CD4-positive, alpha-beta memory T cell (primary cell): ENCODE measurements around the gene IL4. TPM values are rescaled to one million over a fixed set of nuclear protein-coding genes. Genes with fewer than 3 reads are reported as not detected.

Experiments
- CTCF ChIA-PET: fragments of 350-600 bp; sonication (Branson Sonifier 250); formaldehyde crosslinking; loops from one replicate; lab custom pipeline; 2021; ENCODE audit warnings: inconsistent platforms; ENCODE audit not compliant: partially characterized antibody; lab: Charles Lee
- POLR2A ChIA-PET: fragments of 350-600 bp; sonication (Branson Sonifier 250); formaldehyde crosslinking; loops from one replicate; lab custom pipeline; 2021; ENCODE audit not compliant: partially characterized antibody; lab: Charles Lee
- DNase-seq, 5 donors: peaks; one replicate each; pipeline versions ENCODE4 v3.0.0 to v3.0.0-alpha.2; 2020 to 2022; ENCODE audit warnings: mixed read lengths in 1 of 5
- H3K27ac ChIP-seq: one replicate; pipeline ENCODE4 v1.7.0; 2013; ENCODE audit warnings: low read depth, low read length
- H3K27me3 ChIP-seq: 2 replicates; pipeline ENCODE4 v1.7.0; 2013; ENCODE audit warnings: mild to moderate bottlenecking, low read length, moderate library complexity; ENCODE audit not compliant: insufficient read depth
- H3K36me3 ChIP-seq: 2 replicates; pipeline ENCODE4 v1.7.0; 2013; ENCODE audit warnings: mild to moderate bottlenecking, low read length, moderate library complexity; ENCODE audit not compliant: insufficient read depth
- H3K4me1 ChIP-seq: 2 replicates; pipeline ENCODE4 v1.7.0; 2013; ENCODE audit warnings: mild to moderate bottlenecking, low read length, moderate library complexity; ENCODE audit not compliant: insufficient read depth
- H3K4me3 ChIP-seq, 2 donors: one replicate each; pipeline ENCODE4 v1.7.0; 2013; ENCODE audit warnings: low read length in 2 of 2, mild to moderate bottlenecking in 1 of 2
- H3K9me3 ChIP-seq, 2 donors: one replicate each; pipeline ENCODE4 v1.7.0; 2013; ENCODE audit warnings: low read length in 2 of 2, control low read depth in 1 of 2; ENCODE audit not compliant: control insufficient read depth in 1 of 2
- H3K27ac Mint-ChIP-seq, 7 donors: one replicate each; pipeline ENCODE4 v1.8.0; 2020 to 2021; ENCODE audit warnings: mixed read lengths in 7 of 7, mild to moderate bottlenecking in 6 of 7, inconsistent platforms in 3 of 7, moderate library complexity in 3 of 7
- H3K27me3 Mint-ChIP-seq, 2 donors: one replicate each; pipeline ENCODE4 v1.8.0; 2020 to 2021; ENCODE audit warnings: mixed read lengths in 2 of 2
- H3K36me3 Mint-ChIP-seq, 2 donors: one replicate each; pipeline ENCODE4 v1.8.0; 2020 to 2021; ENCODE audit warnings: mixed read lengths in 2 of 2, inconsistent platforms in 1 of 2, mild to moderate bottlenecking in 1 of 2
- H3K4me1 Mint-ChIP-seq, 4 donors: one replicate each; pipeline ENCODE4 v1.8.0; 2020 to 2021; ENCODE audit warnings: mixed read lengths in 4 of 4, mild to moderate bottlenecking in 1 of 4
- H3K4me3 Mint-ChIP-seq, 8 donors: one replicate each; pipeline ENCODE4 v1.8.0; 2020 to 2021; ENCODE audit warnings: mixed read lengths in 8 of 8, mild to moderate bottlenecking in 7 of 8, moderate library complexity in 6 of 8, inconsistent platforms in 3 of 8
- H3K9me3 Mint-ChIP-seq, 8 donors: one replicate each; pipeline ENCODE4 v1.8.0; 2020 to 2021; ENCODE audit warnings: mixed read lengths in 8 of 8, mild to moderate bottlenecking in 5 of 8, inconsistent platforms in 3 of 8, moderate library complexity in 1 of 8
- intact Hi-C: fragments of 100-400 bp; cut with micrococcal nuclease; formaldehyde crosslinking; loops from one replicate; pipeline ENCODE4 v1.15.1; 2023
- polyA plus RNA-seq, 2 donors: library from polyadenylated mRNA; unstranded; fragments of 300-500 nt; fragmentation: Illumina TruSeq; gene quantifications; one replicate each; pipeline ENCODE4 v1.2.3, GENCODE V29; 2021
- total RNA-seq, 2 experiments: library from RNA; stranded (reverse); gene quantifications; one replicate each; pipeline ENCODE4 v1.2.3, GENCODE V29; 2021

Gene IL4
- total and polyA plus RNA-seq, 4 experiments from 2014 or later = not detected

DNA sequence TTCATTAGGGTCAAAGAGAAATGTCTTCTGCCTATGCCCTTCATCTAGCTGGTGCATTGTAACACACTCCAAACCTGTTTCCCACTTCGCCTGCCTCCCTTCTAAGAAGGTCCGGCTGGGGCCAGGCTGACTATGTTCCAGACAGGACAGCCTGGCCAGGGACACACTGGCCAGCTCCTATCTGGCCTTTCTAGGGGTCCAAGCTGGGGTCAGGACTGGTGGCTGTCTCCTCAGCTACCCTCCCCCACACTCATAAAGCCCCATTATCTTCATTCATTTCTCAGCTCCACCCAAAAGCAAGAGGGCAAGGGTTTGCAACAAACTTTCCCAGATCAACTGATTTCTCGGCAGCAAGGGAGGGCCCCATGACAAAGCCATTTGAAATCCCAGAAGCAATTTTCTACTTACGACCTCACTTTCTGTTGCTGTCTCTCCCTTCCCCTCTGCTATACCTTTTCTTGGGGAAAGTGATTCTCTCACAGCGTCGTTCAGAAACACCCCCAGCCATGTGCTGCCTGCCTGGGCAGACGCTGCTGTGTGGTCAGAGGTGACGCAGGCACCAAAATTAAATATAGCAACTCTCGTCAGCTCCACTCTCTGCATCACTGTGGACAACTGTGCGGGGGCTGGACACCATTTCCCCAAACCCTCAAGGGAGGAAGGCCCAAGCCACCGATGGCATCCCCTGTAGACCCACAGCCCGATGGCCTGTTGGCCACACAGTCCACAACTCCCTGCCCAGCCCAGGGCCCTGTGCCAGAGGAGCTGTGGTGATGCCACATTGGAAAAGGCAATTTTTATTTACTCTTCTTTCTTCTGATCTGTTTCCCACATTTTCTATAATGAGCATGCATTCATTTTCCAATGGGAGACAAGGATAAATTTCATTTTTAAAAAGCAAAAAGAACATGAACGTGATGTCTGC lies 9.8 kb upstream of the IL4 start:
- Histone ChIP-seq H3K36me3 (no peaks in the 10 kb centered on the region), H3K4me1 (peaks cover 22% of the 10 kb centered on the region), H3K27ac (peak overlapping the region; percentile 29), H3K27me3 (no peaks in the 10 kb centered on the region), H3K4me3 (no peak overlapping the region), H3K9me3 (no peaks in the 10 kb centered on the region)
- DNase-seq = peak in 1 of 5 donors; percentile 9
- H3K9me3 Mint-ChIP-seq = no peaks in the 10 kb centered on the region
- ChIA-PET CTCF (no interaction called here), POLR2A (interaction anchor here (2.4 kb wide), 1 partner anchor 11 kb away, joined by 8 read pairs; no protein-coding TSS in a partner anchor)
- H3K27ac Mint-ChIP-seq = peak overlapping the region; percentile 19 to 92 (median 60)
- intact Hi-C loops = no loop called here
- peaks cover 0 to 2% of the 10 kb centered on the region in 2 donors for H3K27me3 Mint-ChIP-seq
- no peaks in the 10 kb centered on the region for H3K36me3 Mint-ChIP-seq
- H3K4me3 Mint-ChIP-seq = peak overlapping the region in 2 of 8 donors; percentile 4 to 10
- H3K4me1 Mint-ChIP-seq = peaks cover 11 to 19% (median 15%) of the 10 kb centered on the region in 4 donors

DNA sequence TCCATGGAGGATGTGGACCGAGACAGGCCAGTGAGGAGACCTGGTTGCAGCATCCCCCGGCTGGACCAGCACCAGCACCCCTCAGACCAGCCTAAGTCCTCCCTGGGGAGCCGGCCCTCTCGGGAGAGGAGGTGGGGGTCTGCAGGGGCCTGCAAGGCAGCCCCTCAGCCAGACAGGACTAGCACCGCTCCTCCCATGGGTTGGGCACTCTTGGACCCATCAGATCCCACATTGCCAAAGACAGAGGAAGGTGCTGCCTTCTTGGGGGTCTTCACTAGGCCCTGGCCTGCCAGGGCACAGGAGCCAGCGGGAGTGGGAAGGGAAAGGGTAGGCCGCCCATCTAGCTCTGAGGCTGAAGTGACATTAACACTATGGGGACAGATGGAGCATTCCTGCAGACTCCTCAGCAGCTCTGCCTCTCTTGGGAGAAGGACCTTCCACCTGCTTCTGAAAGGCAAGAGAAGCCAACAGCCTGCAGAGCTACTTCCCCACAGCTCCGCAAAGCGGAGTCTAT lies 9.0 kb upstream of the IL4 start:
- peak overlapping the region in 1 of 7 donors; percentile 28 for H3K27ac Mint-ChIP-seq
- ChIA-PET POLR2A (no interaction called here), CTCF (no interaction called here)
- no peak for DNase-seq
- Histone ChIP-seq H3K27me3 (no peaks in the 10 kb centered on the region), H3K36me3 (no peaks in the 10 kb centered on the region), H3K9me3 (no peaks in the 10 kb centered on the region), H3K4me3 (no peak overlapping the region), H3K27ac (no peak overlapping the region), H3K4me1 (peaks cover 22% of the 10 kb centered on the region)
- H3K27me3 Mint-ChIP-seq = peaks cover 0 to 2% of the 10 kb centered on the region in 2 donors
- H3K9me3 Mint-ChIP-seq = no peaks in the 10 kb centered on the region
- H3K4me1 Mint-ChIP-seq = peaks cover 11 to 19% (median 15%) of the 10 kb centered on the region in 4 donors
- intact Hi-C loops = no loop called here
- no peak overlapping the region for H3K4me3 Mint-ChIP-seq
- no peaks in the 10 kb centered on the region for H3K36me3 Mint-ChIP-seq

DNA sequence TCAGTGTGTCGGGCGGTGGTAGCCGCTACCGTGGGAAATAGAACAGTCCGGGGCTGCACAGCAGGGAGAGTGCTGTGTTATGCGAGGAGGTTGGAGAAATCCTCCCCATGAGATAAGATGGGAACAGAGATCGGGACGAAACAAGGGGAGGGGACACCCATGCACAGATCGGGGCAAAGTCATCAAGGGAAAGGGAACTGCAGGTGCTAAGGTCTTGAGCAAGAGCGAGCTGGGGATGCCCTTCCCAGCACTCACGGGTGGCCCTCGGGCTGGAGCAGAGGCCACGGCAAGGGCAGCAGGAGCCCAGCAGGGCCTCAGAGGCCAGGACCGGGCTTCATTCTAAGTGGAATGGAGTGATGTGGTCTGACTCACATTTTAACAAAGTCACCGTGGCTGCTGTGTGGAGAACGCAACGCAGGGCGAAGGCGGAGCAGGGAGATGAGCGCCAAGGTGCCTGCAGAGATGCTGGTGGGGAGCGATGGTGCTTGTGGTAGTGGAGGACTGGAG lies 8.2 kb upstream of the IL4 start:
- Mint-ChIP-seq H3K9me3 (no peaks in the 10 kb centered on the region), H3K27ac (peak overlapping the region in 1 of 7 donors; percentile 60), H3K27me3 (peaks cover 1 to 2% of the 10 kb centered on the region in 2 donors), H3K36me3 (no peaks in the 10 kb centered on the region), H3K4me1 (peaks cover 11 to 19% (median 15%) of the 10 kb centered on the region in 4 donors), H3K4me3 (no peak overlapping the region)
- Histone ChIP-seq H3K4me1 (peaks cover 22% of the 10 kb centered on the region), H3K27ac (no peak overlapping the region), H3K4me3 (no peak overlapping the region), H3K36me3 (no peaks in the 10 kb centered on the region), H3K9me3 (no peaks in the 10 kb centered on the region), H3K27me3 (no peaks in the 10 kb centered on the region)
- POLR2A ChIA-PET = no interaction called here
- DNase-seq = no peak
- CTCF ChIA-PET = no interaction called here
- intact Hi-C loops = no loop called here

DNA sequence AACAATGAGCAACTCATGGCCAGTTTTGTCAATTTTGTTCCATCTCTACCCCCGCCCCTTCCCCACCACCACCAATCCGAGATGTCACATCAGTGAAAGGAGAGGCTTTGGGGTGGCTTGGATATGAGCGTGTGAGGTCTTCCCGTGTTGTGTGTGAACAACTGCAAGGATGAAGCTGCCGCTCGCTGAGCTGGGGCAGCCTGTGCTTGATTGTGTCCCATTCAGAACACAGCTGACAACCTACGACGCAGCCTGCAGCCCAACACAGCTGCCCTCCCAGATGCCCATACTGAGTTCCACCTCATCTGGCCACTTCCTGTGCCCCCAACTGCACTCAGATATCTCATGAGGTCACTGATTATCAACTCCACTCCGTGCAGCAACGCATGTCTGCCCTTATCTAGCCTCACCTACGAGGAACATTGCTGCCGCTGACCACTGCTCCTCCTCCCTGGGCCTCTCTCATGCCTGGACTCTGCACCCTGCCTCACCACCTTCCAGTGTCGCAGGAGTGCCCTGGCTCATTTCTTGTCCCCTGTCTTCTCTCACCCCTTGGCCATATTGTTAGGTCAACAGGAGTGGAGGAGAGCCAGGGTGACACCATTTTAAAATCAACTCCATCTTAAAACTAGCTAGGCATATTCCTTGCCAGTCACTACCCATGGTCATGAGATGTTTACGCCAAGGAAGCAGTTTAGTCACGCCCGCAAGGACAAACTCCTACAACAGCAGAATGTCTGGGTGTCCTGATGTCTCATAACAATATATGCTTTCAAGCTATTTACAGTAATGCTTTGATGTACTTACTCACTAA lies 7.3 kb upstream of the IL4 start:
- Histone ChIP-seq H3K27ac (no peak overlapping the region), H3K4me3 (no peak overlapping the region), H3K27me3 (no peaks in the 10 kb centered on the region), H3K4me1 (peaks cover 22% of the 10 kb centered on the region), H3K9me3 (no peaks in the 10 kb centered on the region), H3K36me3 (no peaks in the 10 kb centered on the region)
- Mint-ChIP-seq H3K4me1 (peaks cover 11 to 19% (median 15%) of the 10 kb centered on the region in 4 donors), H3K27ac (peak overlapping the region in 1 of 7 donors; percentile 68), H3K9me3 (no peaks in the 10 kb centered on the region), H3K27me3 (peaks cover 1 to 2% of the 10 kb centered on the region in 2 donors), H3K4me3 (no peak overlapping the region), H3K36me3 (no peaks in the 10 kb centered on the region)
- POLR2A ChIA-PET = no interaction called here
- CTCF ChIA-PET = no interaction called here
- intact Hi-C loops = no loop called here
- DNase-seq = no peak

DNA sequence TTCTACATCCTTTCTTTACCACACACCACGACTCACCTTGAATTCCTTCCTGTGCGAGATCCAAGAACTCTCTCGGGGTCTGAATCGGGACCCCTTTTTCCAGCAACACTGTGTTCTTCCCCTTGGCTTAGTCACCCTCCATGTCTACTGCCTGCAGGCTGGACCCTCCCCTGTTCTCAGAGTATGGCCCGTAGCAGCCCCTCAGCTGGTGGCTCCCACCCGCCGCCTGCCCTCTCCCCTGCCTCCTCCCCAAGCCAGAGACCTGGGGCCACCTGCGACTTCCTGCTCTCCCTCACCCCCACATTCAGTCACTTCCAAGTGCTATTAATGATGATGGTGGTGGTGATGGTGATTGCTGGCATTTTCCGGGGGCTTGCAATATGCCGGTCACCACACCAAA lies 6.5 kb upstream of the IL4 start:
- H3K27me3 Mint-ChIP-seq = peaks cover 1 to 2% of the 10 kb centered on the region in 2 donors
- CTCF ChIA-PET = no interaction called here
- H3K27ac ChIP-seq = no peak overlapping the region
- H3K36me3 ChIP-seq = no peaks in the 10 kb centered on the region
- DNase-seq = no peak
- intact Hi-C loops = no loop called here
- H3K27ac Mint-ChIP-seq = no peak overlapping the region
- H3K27me3 ChIP-seq = no peaks in the 10 kb centered on the region
- H3K36me3 Mint-ChIP-seq = no peaks in the 10 kb centered on the region
- no peaks in the 10 kb centered on the region for H3K9me3 ChIP-seq
- POLR2A ChIA-PET = no interaction called here
- no peaks in the 10 kb centered on the region for H3K9me3 Mint-ChIP-seq
- H3K4me3 Mint-ChIP-seq = no peak overlapping the region
- H3K4me1 ChIP-seq = peaks cover 21% of the 10 kb centered on the region
- H3K4me3 ChIP-seq = no peak overlapping the region
- H3K4me1 Mint-ChIP-seq = peaks cover 11 to 19% (median 15%) of the 10 kb centered on the region in 4 donors

DNA sequence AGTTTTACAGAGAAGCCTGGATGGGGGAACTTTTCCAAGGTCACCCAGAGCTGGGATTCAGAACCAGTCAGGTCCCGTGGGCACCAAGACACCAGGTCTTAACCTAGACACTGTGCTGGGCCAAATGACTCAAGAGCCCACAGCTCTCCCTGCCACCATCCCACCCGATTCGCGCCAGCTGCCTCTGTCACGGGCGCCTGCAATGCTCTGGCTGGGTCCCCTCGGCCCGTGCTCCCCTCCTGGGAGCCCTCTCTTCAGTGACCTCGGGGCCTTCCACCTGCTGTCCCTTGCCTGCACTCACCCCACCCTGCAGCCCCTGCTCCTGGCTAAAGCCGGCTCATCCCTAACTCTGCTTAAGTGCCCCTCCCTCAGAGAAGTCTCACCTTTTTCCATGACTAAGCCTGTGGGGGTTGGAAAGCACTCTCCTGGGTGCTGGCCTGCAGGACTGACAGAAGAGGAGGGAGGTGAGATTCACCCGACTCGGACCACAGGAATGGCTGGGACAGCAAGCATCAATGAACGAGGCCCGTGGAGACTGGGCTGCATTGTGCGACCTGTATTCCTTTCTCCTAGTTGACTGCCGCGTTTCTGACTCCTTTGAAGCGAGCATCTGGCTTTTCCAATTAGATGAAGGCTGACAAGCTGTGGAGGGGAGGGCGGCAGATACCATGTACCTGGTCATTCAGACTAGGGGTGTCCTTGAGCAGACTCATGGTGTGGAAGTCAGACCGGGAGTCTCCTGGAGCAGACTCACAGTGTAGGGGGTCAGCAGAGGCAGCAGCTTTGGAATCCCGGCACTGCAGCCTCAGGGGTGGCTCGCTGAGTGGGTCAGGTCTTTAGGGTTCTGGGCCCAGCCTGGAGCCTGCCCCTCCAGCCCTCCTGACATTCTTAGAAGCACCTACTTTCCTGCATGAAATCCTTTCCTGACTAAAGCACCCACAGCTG lies 5.8 kb upstream of the IL4 start:
- no peaks in the 10 kb centered on the region for H3K36me3 ChIP-seq
- Mint-ChIP-seq H3K4me3 (no peak overlapping the region), H3K27ac (peak overlapping the region in 1 of 7 donors; percentile 23), H3K36me3 (no peaks in the 10 kb centered on the region), H3K27me3 (peaks cover 1 to 2% of the 10 kb centered on the region in 2 donors), H3K4me1 (peaks cover 8 to 15% (median 11%) of the 10 kb centered on the region in 4 donors), H3K9me3 (no peaks in the 10 kb centered on the region)
- CTCF ChIA-PET = no interaction called here
- intact Hi-C loops = no loop called here
- no peak overlapping the region for H3K27ac ChIP-seq
- no peaks in the 10 kb centered on the region for H3K27me3 ChIP-seq
- no peaks in the 10 kb centered on the region for H3K9me3 ChIP-seq
- DNase-seq = no peak
- peaks cover 14% of the 10 kb centered on the region for H3K4me1 ChIP-seq
- H3K4me3 ChIP-seq = no peak overlapping the region
- POLR2A ChIA-PET = no interaction called here
